ENCODE results near the gene EHBP1.
"Not testable (repeated sequence)": the region's sequence is repeated elsewhere in the genome, so short reads cannot be mapped to it uniquely, and the experiment has no call there.

Gene EHBP1

DNA sequence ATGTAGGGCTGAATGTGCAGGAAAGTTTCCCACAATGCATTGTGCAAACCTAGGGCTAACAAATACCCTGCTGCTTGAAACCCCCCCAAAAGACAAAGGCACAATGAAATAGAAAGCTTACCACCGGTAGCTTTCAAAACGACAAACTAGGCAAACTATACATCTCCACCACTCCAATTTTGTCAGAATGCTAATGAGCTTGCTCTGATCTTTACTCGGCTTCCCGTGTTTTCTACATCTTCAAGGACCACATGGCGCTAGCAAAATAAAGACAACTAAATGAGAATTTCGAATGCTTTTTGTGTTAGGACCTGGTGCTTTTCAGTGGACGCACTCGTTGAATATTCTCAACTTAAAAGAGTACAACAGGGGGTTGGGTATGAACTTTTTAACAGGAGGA, 307.9 kb downstream of the EHBP1 start:
- no peak for DNase-seq (ENCODE audit: low spot score)
- in situ Hi-C loops (cut with MboI; ENCODE audit: low pct_unique_long_range_greater_than_20kb, low sequenced_read_pairs, unreplicated experiment) = no loop called here
- TF ChIP-seq, protein P1, sequence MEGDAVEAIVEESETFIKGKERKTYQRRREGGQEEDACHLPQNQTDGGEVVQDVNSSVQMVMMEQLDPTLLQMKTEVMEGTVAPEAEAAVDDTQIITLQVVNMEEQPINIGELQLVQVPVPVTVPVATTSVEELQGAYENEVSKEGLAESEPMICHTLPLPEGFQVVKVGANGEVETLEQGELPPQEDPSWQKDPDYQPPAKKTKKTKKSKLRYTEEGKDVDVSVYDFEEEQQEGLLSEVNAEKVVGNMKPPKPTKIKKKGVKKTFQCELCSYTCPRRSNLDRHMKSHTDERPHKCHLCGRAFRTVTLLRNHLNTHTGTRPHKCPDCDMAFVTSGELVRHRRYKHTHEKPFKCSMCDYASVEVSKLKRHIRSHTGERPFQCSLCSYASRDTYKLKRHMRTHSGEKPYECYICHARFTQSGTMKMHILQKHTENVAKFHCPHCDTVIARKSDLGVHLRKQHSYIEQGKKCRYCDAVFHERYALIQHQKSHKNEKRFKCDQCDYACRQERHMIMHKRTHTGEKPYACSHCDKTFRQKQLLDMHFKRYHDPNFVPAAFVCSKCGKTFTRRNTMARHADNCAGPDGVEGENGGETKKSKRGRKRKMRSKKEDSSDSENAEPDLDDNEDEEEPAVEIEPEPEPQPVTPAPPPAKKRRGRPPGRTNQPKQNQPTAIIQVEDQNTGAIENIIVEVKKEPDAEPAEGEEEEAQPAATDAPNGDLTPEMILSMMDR (IDR thresholded peaks at IDR 0.05; ENCODE audit: extremely low read depth, insufficient read depth, missing control alignments) = no peak

DNA sequence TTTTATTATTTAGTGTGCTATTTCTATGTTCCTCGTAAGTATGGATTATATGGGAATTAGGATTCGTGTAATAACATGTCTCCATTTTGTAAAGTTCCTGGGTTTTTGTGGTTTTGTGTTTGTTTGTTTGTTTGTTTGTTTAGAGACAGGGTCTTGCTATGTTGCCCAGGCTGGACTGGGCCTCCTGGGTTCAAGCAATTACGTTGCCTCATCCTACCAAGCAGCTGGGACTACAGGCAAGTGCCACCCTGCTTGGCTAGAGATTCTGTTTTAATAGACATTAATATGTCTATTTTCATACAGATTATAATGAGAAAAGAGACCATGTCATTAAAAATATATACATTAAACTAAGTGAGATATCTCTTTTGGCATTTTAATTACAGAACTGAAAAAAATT, 309.9 kb downstream of the EHBP1 start:
- in situ Hi-C loops (cut with MboI; ENCODE audit: low pct_unique_long_range_greater_than_20kb, low sequenced_read_pairs, unreplicated experiment) = no loop called here

DNA sequence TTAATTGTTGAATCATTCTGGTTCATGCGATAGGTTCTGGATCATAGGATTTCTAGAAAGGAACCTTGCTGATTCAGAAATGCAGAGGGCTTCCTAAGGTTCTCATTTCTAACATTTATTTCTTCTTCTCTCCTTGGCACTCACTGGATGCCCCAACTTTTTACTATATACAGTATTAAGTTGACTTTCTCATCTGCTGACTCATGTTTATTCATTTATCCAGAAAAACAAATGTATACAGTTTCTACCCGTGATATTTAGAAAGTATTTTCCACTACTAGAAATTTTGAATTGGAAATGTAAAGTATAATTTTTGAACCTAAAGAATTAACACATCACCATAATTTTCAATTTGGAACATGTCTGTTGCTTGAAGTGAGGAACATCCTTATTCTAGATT, 312.9 kb downstream of the EHBP1 start:
- in situ Hi-C loops (cut with MboI; ENCODE audit: low pct_unique_long_range_greater_than_20kb, low sequenced_read_pairs, unreplicated experiment) = no loop called here
- DNase-seq (ENCODE audit: low spot score) = no peak
- TF ChIP-seq, protein P1 (IDR thresholded peaks at IDR 0.05; ENCODE audit: extremely low read depth, insufficient read depth, missing control alignments) = no peak

More for the DNA sequence above, 309.9 kb downstream of the EHBP1 start:
- no peak for DNase-seq (ENCODE audit: low spot score)
- TF ChIP-seq, protein P1 (IDR thresholded peaks at IDR 0.05; ENCODE audit: extremely low read depth, insufficient read depth, missing control alignments) = no peak

DNA sequence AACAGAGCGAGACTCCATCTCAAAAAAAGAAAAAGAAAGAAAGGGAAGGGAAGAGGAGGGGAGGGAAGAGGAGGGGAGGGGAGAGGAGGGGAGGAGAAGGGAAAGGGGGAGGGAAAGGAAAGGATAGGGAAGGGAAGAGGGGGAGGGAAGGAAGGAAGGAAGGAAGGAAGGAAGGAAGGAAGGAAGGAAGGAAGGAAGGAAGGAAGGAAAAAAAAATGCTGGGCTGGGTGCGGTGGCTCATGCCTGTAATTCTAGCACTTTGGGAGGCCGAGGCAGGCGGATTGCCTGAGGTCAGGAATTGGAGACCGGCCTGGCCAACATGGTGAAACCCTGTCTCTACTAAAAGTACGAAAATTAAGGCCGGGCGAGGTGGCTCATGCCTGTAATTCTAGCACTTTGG, 314.2 kb downstream of the EHBP1 start:
- in situ Hi-C loops (cut with MboI; ENCODE audit: low pct_unique_long_range_greater_than_20kb, low sequenced_read_pairs, unreplicated experiment); DNase-seq (ENCODE audit: low spot score): not testable (repeated sequence)

DNA sequence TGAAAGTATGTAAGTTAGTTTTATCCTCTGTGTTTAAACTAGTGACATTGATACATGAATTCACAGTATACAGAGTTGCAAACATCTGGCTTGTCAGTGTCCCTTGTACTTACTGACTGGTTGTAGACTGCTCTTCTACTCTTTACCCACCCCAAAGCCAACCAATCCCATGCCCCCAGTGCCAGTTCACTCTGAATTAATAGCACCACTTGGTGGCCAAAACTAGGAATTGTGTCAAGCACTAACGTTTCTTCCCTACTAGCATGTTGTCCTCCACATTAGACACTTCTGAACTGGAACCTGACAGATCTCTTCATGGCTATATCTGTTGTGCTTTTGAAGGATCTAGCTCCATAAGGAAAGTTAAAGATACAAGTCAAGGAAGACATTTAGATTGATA, 317.9 kb downstream of the EHBP1 start:
- no peak for DNase-seq (ENCODE audit: low spot score)
- TF ChIP-seq, protein P1 (IDR thresholded peaks at IDR 0.05; ENCODE audit: extremely low read depth, insufficient read depth, missing control alignments) = peak; percentile 16
- in situ Hi-C loops (cut with MboI; ENCODE audit: low pct_unique_long_range_greater_than_20kb, low sequenced_read_pairs, unreplicated experiment) = no loop called here

DNA sequence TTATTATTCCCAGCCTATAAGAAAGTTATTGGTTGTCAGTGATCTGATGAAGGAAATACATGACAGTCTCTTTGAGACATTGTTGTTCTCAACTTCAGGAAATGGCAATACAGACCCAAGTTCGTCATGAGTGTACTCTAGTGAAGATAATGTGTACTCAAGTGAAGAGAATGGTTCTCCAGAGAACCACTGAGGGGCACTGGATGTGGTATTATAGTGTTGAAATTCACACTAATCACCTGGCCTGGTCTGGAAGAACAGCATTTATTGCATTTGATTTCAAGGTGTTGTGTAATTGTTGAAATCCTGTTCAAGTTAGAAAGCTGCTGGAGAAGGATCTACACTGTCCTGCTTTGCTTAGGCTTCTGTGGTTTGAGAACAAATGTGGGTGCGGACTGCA, 321.7 kb downstream of the EHBP1 start:
- in situ Hi-C loops (cut with MboI; ENCODE audit: low pct_unique_long_range_greater_than_20kb, low sequenced_read_pairs, unreplicated experiment) = loop anchor here (25.0 kb wide), 1 partner anchor 565 kb away; no protein-coding TSS in a partner anchor
- DNase-seq (ENCODE audit: low spot score) = no peak
- TF ChIP-seq, protein P1 (IDR thresholded peaks at IDR 0.05; ENCODE audit: extremely low read depth, insufficient read depth, missing control alignments) = no peak

DNA sequence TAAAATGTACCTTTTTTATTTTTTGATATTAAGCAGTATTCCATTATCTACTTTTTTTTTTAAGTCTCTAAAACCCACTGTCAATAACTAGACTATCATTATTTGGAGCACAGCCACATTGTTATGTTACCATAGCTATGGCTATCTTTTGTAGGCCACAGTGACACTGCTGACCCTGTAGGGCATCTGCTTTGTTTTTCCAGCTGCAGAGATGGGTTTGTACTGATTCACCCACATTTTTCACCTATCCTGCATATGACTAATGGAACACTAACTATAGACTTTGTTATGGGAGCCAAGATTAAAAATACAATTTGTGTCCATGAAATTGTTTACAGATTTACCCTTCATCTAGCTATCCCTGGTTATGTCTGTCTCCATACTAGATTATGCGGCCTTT, 323.5 kb downstream of the EHBP1 start:
- TF ChIP-seq, protein P1 (IDR thresholded peaks at IDR 0.05; ENCODE audit: extremely low read depth, insufficient read depth, missing control alignments) = no peak
- in situ Hi-C loops (cut with MboI; ENCODE audit: low pct_unique_long_range_greater_than_20kb, low sequenced_read_pairs, unreplicated experiment) = loop anchor here (25.0 kb wide), 1 partner anchor 567 kb away; no protein-coding TSS in a partner anchor
- DNase-seq (ENCODE audit: low spot score) = no peak

Data from GM13977 (cell line).